Ascending aorta (tissue), 2 donors: Measurements from ENCODE around the gene MAPK6. TPM values are rescaled to one million over a fixed set of nuclear protein-coding genes. Genes with fewer than 3 reads are reported as not detected.

Experiments
- DNase-seq, 2 donors: peaks; one replicate each; pipeline ENCODE4 v3.0.0-alpha.2; 2019; ENCODE audit warnings: low spot score in 2 of 2
- H3K27ac ChIP-seq, 2 donors: fragments of 200-600 bp; sonication (generic); one replicate each; pipeline ENCODE4 v1.5.1; 2016 to 2017; ENCODE audit warnings: mild to moderate bottlenecking in 1 of 2
- H3K27me3 ChIP-seq: fragments of 200-600 bp; sonication (generic); one replicate; pipeline ENCODE4 v1.5.1; 2017
- H3K36me3 ChIP-seq, 2 donors: fragments of 200-600 bp; sonication (generic); one replicate each; pipeline ENCODE4 v1.5.1; 2016
- H3K4me1 ChIP-seq, 2 donors: fragments of 200-600 bp; sonication (generic); one replicate each; pipeline ENCODE4 v1.5.1; 2016 to 2017; ENCODE audit warnings: mild to moderate bottlenecking in 1 of 2
- H3K4me3 ChIP-seq, 2 donors: fragments of 200-600 bp; sonication (generic); one replicate each; pipeline ENCODE4 v1.5.1; 2016 to 2017; ENCODE audit warnings: mild to moderate bottlenecking in 1 of 2
- H3K9me3 ChIP-seq, 2 donors: fragments of 200-600 bp; sonication (generic); one replicate each; pipeline ENCODE4 v1.5.1; 2016
- CTCF ChIP-seq, 3 experiments: fragments of 200-600 bp in 2 of 3; fragments of 450-650 bp in 1 of 3; sonication (generic) in 2 of 3; IDR thresholded peaks; one replicate each; pipeline ENCODE4 v1.5.1; 2016 to 2019; ENCODE audit warnings: antibody characterized with exemption in 3 of 3, mild to moderate bottlenecking in 1 of 3, moderate library complexity in 1 of 3
- intact Hi-C: fragments of 100-400 bp; cut with DNase I; formaldehyde crosslinking; loops from one replicate; pipeline ENCODE4 v1.15.1; 2023
- total RNA-seq: library from RNA; depleted of rRNA; stranded (reverse); fragments of >200 nt; gene quantifications from one replicate; pipeline ENCODE4 v1.1.0, GENCODE V29; 2016

Gene MAPK6
- total RNA-seq, 1 donor from 2014 or later, result 32.1 TPM

- intact Hi-C loops, result no loop called here
- no peak for DNase-seq
- H3K27me3 ChIP-seq, result no peaks in the 10 kb centered on the region
- H3K9me3 ChIP-seq, result peaks cover 0 to 20% of the 10 kb centered on the region in 2 donors
- H3K36me3 ChIP-seq, result no peaks in the 10 kb centered on the region
- no peak overlapping the region for H3K27ac ChIP-seq
- no peak for TF ChIP-seq CTCF (IDR thresholded peaks at IDR 0.05)
- H3K4me1 ChIP-seq, result no peaks in the 10 kb centered on the region
- no peak overlapping the region for H3K4me3 ChIP-seq
Measured at GRCh38 chr15:52086011-52086786, 67.2 kb downstream of the MAPK6 start.

GRCh38 chr15:52090193-52090592 is 71.2 kb downstream of the MAPK6 start:
- TF ChIP-seq CTCF (IDR thresholded peaks at IDR 0.05), result no peak
- Histone ChIP-seq H3K36me3 (no peaks in the 10 kb centered on the region), H3K4me1 (peaks cover 9 to 19% of the 10 kb centered on the region in 2 donors), H3K4me3 (no peak overlapping the region), H3K9me3 (peaks cover 0 to 20% of the 10 kb centered on the region in 2 donors), H3K27me3 (no peaks in the 10 kb centered on the region), H3K27ac (no peak overlapping the region)
- intact Hi-C loops, result loop anchor here (5.0 kb wide), 1 partner anchor 73 kb away; the partner anchor contains the start of gene MAPK6
- DNase-seq, result no peak

GRCh38 chr15:52093167-52093538 is 74.1 kb downstream of the MAPK6 start:
- intact Hi-C loops, result loop anchor here (5.0 kb wide), 1 partner anchor 76 kb away; the partner anchor contains the start of gene MAPK6
- TF ChIP-seq CTCF (IDR thresholded peaks at IDR 0.05), result no peak
- no peaks in the 10 kb centered on the region for H3K36me3 ChIP-seq
- peaks cover 0 to 9% of the 10 kb centered on the region in 2 donors for H3K9me3 ChIP-seq
- peak overlapping the region; percentile 77 to 78 for H3K27ac ChIP-seq
- H3K4me3 ChIP-seq, result no peak overlapping the region
- DNase-seq, result no peak
- H3K4me1 ChIP-seq, result peaks cover 9 to 19% of the 10 kb centered on the region in 2 donors
- no peaks in the 10 kb centered on the region for H3K27me3 ChIP-seq

DNA sequence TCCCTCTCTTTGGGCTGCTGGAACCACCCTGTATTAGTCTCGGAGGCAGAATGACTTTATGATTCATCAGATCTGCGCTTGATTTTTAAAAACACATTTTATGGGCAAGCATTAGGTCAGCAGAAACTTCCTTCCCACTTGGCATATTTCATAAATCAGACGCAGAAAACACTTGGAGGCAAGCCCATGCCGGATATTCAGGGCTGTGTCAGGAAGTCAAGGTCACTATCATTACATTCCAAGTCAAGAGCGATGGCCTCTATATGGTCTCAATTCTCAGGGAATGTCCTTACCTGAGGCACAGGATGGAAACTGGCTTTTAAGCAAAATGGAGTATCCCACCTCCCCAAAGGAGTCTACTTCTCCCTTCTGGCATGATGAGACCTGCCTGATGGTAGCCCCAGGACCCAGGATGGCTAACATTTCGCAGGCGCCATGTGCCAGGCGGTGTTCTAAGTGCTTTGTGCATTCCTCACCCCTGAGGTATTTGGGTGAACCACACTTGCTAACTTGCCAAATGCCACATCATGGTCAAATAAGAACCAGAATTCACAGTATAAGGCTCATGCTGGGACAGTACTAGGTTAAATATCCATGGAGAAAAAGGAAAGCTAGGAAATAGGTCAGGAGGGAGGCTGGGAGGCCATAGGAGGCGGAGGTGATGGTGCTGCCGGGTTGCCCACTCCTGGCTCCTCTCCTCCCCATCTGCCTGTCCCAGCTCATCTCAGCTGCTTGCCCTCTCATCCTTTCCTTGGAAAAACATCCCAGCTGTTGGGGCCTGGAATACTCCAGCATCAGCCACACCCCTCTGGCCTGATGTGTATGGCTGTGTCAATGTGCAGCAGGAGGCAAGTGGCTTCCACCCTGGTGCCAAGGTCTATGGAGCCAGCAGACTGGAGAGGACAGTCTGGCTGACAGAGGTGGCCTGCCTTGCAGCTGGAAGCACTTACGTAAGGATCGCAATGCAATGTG is 74.8 kb downstream of the MAPK6 start:
- Histone ChIP-seq H3K4me1 (peaks cover 9 to 19% of the 10 kb centered on the region in 2 donors), H3K9me3 (peaks cover 0 to 9% of the 10 kb centered on the region in 2 donors), H3K4me3 (peak overlapping the region in 1 of 2 donors; percentile 7), H3K36me3 (no peaks in the 10 kb centered on the region), H3K27me3 (no peaks in the 10 kb centered on the region), H3K27ac (peak overlapping the region; percentile 77 to 78)
- DNase-seq, result peak in 1 of 2 donors; percentile 75
- TF ChIP-seq CTCF (IDR thresholded peaks at IDR 0.05), result no peak
- intact Hi-C loops, result loop anchor here (5.0 kb wide), 1 partner anchor 77 kb away; the partner anchor contains the start of gene MAPK6

- intact Hi-C loops, result loop anchor here (5.0 kb wide), 1 partner anchor 78 kb away; the partner anchor contains the start of gene MAPK6
- H3K27me3 ChIP-seq, result no peaks in the 10 kb centered on the region
- H3K36me3 ChIP-seq, result no peaks in the 10 kb centered on the region
- no peak overlapping the region for H3K4me3 ChIP-seq
- peak overlapping the region; percentile 77 to 78 for H3K27ac ChIP-seq
- peaks cover 9 to 19% of the 10 kb centered on the region in 2 donors for H3K4me1 ChIP-seq
- no peak for DNase-seq
- no peak for TF ChIP-seq CTCF (IDR thresholded peaks at IDR 0.05)
- peaks cover 0 to 7% of the 10 kb centered on the region in 2 donors for H3K9me3 ChIP-seq
Measured at GRCh38 chr15:52094811-52095584, 76.0 kb downstream of the MAPK6 start.
